DND-41 (cell line): Measurements from ENCODE around the gene ATP6V0B.

ENCODE experiments used
- CTCF ChIP-seq: IDR thresholded peaks from 2 replicates; pipeline ENCODE4 v1.5.1; 2012; ENCODE audit warnings: borderline replicate concordance, low read length, moderate library complexity, mild to moderate bottlenecking; ENCODE audit not compliant: poor library complexity, severe bottlenecking; ENCODE audit errors: extremely low read depth
- EZH2 ChIP-seq: IDR thresholded peaks from 3 replicates; pipeline ENCODE4 v1.6.1; 2012; ENCODE audit warnings: borderline replicate concordance, low read depth, mild to moderate bottlenecking, moderate library complexity, low read length, inconsistent platforms; ENCODE audit not compliant: severe bottlenecking

GRCh38 chr1:43965316-43965715 is 9.4 kb upstream of the ATP6V0B start:
- no peak for TF ChIP-seq CTCF
- no peak for TF ChIP-seq EZH2
